HG03135 (cell line): ENCODE results near the gene C6orf120.
"Not testable (repeated sequence)": the region's sequence is repeated elsewhere in the genome, so short reads cannot be mapped to it uniquely, and the experiment has no call there.

Source experiments
- ATAC-seq: cut with Tn5 transposase; IDR thresholded peaks from one replicate; pipeline ENCODE4 v1.9.1; 2021; ENCODE audit warnings: mild to moderate bottlenecking, moderate library complexity; ENCODE audit not compliant: unreplicated experiment

Gene C6orf120

GRCh38 chr6:169677096-169677495, 24.8 kb upstream of the C6orf120 start:
- no peak for ATAC-seq

DNA sequence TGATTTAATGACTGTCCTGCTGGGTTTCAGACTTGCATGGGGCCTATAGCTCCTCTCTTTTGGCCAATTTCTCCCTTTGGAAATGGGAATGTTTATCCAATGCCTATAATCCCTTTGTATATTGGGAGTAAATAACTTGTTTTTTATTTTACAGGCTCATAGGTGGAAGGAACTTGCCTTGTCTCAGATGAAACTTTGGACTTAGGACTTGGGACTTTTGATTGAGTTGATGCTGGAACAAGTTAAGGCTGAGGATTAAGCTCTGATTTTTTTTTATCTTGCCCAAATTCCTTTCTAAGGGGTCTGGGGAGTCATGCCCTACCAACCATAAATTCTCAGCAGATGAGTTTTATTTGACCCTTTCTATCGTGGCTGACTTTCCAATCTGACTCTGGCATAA, 23.6 kb upstream of the C6orf120 start:
- no peak for ATAC-seq

GRCh38 chr6:169684056-169684455, 17.9 kb upstream of the C6orf120 start:
- no peak for ATAC-seq

DNA sequence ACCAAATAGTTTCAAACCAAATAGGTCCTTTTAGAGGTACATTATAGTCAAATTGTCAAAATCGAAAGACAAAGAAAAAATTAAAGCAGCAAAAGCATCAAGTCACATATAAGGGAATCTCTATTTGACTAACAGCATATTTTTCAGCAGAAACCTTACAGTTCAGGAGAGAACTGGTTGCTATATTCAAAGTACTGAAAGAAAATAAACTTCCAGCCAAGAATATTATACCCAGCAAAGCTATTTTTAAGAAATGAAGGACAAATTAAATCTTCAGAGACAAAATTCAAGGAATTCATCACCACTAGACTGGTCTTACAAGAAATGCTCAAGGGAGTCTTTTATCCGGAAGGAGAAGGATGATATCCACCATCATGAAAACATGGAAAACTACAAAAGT, 16.1 kb upstream of the C6orf120 start:
- no peak for ATAC-seq

GRCh38 chr6:169689287-169689686, 12.6 kb upstream of the C6orf120 start:
- ATAC-seq, result no peak

DNA sequence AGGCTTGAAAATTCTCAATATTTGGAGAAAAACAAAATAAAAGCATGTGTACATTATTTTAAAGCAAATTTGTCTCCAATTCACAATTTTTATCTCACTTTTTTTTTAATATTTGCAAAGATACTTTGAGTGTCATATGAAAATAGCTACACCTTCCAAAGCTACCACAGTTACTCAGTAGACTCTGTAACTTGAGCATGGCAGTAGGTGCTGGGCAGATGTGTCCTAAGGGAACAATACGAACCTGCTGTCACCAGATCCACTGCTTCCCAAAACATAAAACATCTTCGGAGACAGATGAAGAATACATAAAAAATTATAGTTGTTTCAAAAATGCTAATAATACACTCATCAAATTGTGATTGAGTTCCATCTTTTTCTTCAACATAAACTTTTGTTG, 10.7 kb upstream of the C6orf120 start:
- no peak for ATAC-seq

- ATAC-seq, result no peak
These were observed 9.4 kb upstream of the C6orf120 start for GRCh38 chr6:169692516-169692915.

DNA sequence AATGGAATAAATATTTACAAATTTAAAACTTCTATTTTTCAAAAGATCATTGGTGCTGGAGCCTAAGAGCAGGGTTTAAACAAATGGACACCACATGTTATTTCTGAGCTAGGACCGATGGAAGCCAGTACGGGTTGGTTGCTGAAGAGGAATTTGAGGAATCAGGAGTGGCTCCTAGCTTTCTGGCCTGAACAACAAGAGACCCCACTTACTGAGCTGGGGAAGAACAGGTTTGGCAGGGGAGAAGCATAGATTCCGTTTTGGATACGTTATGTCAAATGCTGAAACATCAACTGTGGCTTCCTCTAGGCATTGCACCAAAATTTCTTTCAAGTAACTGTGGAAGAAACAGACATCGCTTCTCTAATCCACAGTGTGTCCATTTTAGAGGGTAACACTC, 6.8 kb upstream of the C6orf120 start:
- no peak for ATAC-seq

- ATAC-seq, result not testable (repeated sequence)
These were observed 4.8 kb upstream of the C6orf120 start for GRCh38 chr6:169697115-169697514.

DNA sequence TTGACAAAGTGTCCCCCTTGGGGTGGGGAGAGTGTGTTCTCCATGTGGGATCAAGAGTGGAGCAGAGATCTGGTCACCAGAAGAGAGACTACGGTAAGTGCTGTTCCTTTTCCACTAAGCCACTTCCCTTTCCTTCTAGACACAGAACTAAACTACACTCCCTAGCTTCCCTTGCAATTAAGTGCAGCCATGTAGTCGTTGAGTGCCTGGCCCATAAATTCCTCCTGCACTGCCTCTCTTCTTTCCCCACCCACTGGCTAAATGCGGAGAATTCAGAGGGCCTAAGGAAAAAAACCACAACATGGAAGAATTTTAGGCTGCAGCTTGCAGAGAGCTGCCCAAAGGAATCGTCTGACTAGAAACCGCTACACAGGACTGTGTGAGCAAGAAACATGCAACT, 1.6 kb upstream of the C6orf120 start:
- no peak for ATAC-seq

- ATAC-seq, result peak; percentile 15
These were observed 494 bp upstream of the C6orf120 start for GRCh38 chr6:169701311-169701953.

GRCh38 chr6:169702840-169703246, 917 bp downstream of the C6orf120 start:
- ATAC-seq, result peak; percentile 19

DNA sequence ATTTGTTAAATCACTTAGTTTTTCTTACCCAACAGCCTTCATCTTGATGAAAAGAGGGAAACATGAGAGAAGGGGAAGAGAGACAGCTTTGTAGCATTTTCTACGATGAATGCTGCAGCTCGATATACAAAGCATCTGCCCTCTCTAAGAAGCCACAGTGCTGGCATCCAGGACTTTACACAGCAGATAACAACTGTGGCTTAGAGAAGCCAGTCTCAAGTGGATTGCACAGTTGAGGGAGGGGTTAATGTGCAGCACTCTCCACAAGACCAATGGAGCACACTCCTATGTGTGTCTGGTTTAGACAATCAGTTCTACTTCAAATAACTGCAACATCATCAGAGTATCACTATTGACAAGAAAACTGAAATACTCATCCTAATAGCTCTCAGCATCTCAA, 5.8 kb downstream of the C6orf120 start:
- no peak for ATAC-seq

GRCh38 chr6:169709293-169709692, 7.4 kb downstream of the C6orf120 start:
- ATAC-seq, result peak; percentile 58

DNA sequence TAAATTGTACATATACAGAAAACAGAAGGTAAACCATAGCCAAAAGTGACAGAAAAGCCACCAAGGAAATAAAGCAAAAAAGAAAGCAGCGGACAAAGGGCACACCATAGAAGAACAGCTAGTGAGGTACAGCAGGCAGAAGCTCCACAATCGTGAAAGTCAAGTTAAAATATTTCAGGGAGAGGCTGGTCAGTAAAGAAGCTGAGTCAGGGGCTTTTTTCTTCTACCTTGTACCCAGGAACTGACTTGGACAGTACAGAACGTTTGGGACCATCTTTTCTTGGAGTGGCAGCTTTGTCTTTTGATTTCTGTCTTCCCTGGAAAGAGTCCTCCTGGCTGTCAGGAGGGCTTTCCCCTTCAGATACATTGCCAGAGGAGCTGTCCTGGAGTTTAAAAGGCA, 8.1 kb downstream of the C6orf120 start:
- ATAC-seq, result no peak

- no peak for ATAC-seq
These were observed 12.3 kb downstream of the C6orf120 start for GRCh38 chr6:169714178-169714577.

DNA sequence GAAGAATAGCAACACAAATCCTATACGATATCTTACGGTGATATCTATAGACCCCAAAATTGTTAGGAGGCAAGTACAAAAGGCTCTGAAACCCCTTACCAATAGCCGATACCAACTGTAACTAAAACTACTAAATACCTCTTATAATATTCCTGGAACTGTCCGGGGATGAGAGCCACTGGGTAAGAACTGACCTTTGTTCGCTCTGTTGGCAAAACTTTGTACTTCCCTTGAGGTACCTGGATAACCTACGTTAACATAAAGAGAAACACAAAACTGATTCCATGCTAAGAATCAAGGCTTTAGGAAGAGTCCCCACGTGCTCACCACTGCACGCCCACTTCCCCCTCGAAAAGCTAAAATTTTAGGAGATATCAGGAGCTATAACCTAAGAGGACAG, 12.7 kb downstream of the C6orf120 start:
- no peak for ATAC-seq

GRCh38 chr6:169719117-169719516, 17.2 kb downstream of the C6orf120 start:
- ATAC-seq, result no peak

- ATAC-seq, result no peak
These were observed 18.4 kb downstream of the C6orf120 start for GRCh38 chr6:169720207-169720855.

- no peak for ATAC-seq
These were observed 20.7 kb downstream of the C6orf120 start for GRCh38 chr6:169722362-169723199.

GRCh38 chr6:169723200-169723909, 21.4 kb downstream of the C6orf120 start:
- peak; percentile 42 for ATAC-seq
